T-helper 2 cell treated with Interferon-gamma antibody and Interleukin-4, amounts not matched to agents 100 ng/mL and 5 ng/mL, for 36 hours (primary cell): ENCODE data around the gene ZNF296. TPM values are rescaled to one million over a fixed set of nuclear protein-coding genes. Genes with fewer than 3 reads are reported as not detected.

Experiments
- intact Hi-C: fragments of 100-400 bp; cut with micrococcal nuclease; formaldehyde crosslinking; loops from one replicate; pipeline ENCODE4 v1.15.1; 2023
- total RNA-seq: library from RNA; stranded (reverse); gene quantifications from 2 replicates; pipeline ENCODE4 v1.2.3, GENCODE V29; 2022

The ZNF296 gene
- total RNA-seq, 1 donor from 2014 or later, result 4.1 TPM

DNA sequence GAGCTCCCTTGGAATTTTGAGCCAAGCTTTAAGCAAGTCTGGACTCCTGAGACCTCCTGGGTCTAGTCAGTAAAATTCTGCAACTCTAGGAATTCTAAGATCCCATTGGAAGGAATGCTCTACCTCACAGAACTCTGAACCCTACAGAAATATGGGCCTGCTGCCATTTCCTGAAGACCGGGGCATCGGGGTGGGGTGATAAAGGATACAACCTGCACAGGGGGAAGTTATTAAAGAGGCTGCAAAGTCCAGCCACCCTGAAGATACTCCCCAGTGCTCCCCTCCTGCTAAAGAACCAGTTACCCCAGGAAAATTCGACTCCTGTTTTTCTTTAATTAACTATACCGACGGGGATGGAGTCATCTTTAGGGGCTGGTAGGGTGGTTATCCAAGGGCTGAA lies 14.3 kb upstream of the ZNF296 start:
- intact Hi-C loops, result loop anchor here (1.0 to 10.0 kb wide), 4 partner anchors 14 to 196 kb away; partner anchors contain the start of genes MARK4, RELB, TOMM40 and ZNF296

GRCh38 chr19:45090034-45090433 lies 13.8 kb upstream of the ZNF296 start:
- intact Hi-C loops, result loop anchor here (5.0 to 10.0 kb wide), 3 partner anchors 88 to 195 kb away; partner anchors contain the start of genes MARK4, RELB and TOMM40

GRCh38 chr19:45087531-45087930 lies 11.3 kb upstream of the ZNF296 start:
- intact Hi-C loops, result no loop called here

- intact Hi-C loops, result no loop called here
Measured at GRCh38 chr19:45086480-45086879, 10.2 kb upstream of the ZNF296 start.

- intact Hi-C loops, result no loop called here
Measured at GRCh38 chr19:45082170-45082569, 5.9 kb upstream of the ZNF296 start.

DNA sequence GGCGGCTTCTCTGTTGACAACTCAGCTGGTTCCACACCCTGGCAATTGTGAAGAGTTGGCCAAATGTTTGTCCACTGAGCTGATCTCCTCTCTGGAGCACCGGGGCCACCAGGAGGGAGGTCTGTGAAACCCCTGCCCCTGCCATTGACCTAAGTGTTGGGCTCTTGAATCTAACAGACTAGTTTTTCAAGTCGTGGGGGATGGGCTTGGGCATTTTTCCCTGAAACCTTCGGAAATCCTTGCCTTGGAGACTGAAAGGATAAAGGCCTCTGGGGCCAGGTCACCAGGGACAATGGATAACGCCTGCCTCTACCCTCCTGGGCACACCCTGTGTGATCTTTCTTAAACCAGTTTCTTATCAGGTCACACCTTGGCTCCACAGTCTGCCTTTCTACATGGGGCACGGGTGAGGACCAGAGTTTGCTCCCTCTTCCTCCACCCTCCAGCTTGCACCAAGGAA lies 3.7 kb upstream of the ZNF296 start:
- intact Hi-C loops, result loop anchor here (5.0 kb wide), 1 partner anchor 97 kb away; the partner anchor contains the start of genes BLOC1S3 and TRAPPC6A

- intact Hi-C loops, result loop anchor here (5.0 kb wide), 1 partner anchor 98 kb away; the partner anchor contains the start of genes BLOC1S3 and TRAPPC6A
Measured at GRCh38 chr19:45079063-45079910, 3.0 kb upstream of the ZNF296 start, which contains the start of gene GEMIN7. TSS of gene GEMIN7 (plus strand) at chr19:45079260. CDS start at chr19:45090115, 10,855 bp downstream.

DNA sequence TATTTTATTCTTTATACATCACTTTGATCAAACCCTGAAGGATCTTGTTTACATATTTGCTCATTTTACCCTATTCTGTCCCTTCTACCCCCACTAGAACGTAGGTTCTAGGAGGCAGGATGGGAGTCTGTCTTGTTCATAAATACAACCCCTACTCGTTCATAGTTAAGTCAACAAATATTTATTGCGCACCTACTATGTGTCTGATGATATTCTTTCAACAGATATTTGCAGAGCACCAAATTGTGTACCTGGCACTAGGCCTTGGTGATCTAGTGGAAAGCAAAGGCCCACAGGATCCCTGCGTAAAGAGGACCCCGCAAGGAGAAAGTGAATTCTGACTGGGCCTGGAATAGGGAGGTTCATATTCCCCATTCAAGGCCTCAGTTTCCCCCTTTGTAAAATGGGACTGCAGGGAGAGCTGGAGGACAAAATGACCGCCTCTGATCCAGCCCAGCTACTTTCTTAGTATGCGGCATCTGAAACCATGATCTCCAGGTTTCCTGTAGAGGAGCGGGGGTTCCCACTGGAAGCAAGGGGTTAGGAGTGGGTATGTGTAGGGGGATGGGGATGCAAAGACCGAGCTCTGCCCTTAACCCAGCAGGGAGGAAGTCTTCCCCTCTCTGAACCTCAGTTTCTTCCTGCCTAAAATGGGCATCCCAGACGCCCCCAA lies 2.2 kb upstream of the ZNF296 start:
- intact Hi-C loops, result loop anchor here (5.0 kb wide), 1 partner anchor 99 kb away; the partner anchor contains the start of genes BLOC1S3 and TRAPPC6A

DNA sequence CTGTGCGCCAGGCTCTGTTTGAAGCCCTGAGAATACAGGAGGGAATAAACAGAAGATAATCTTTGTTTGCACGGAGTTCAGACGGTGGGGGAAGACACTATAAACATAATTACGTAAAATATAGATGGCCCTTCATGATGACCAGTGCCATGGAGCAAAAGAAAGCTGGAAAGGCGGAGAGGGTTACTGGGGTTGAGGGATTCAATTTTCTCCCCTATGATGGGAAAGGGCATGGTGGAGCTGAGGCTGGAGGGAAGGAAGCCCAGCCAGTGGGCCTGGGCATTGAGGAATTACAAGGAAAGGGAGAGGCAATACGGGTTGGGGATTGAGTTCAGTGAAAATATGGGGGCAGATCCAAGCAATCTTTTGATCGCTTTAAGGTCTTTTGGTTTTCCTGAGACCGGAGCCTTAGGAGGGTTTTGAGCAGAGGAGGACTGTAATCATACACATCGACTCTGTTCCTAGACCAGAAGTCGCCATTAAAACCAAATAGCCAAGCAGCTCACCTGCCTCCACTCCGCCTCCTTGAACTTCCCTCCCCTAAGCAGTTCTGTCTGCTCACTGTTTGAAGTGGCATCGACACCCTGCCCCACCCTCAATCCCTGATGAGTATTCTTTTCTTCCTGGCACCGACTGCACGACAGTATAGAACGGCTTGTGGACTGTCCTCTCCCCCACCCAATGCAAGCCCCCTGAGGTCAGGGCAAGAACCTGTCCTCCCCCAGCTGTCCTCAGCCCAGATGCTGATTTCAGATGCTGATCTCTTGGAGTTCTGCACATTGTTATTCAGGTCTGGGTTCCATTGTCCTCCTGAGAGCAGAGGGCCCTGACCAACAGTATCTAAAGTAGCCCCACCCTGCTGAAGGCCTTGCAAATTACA lies 813 bp upstream of the ZNF296 start:
- intact Hi-C loops, result loop anchor here (1.0 to 5.0 kb wide), 3 partner anchors 14 to 100 kb away; partner anchors contain the start of genes BLOC1S3, CLASRP and TRAPPC6A

- intact Hi-C loops, result loop anchor here (1.0 to 5.0 kb wide), 3 partner anchors 16 to 102 kb away; partner anchors contain the start of genes BLOC1S3, CLASRP and TRAPPC6A
Measured at GRCh38 chr19:45075301-45076028, 813 bp downstream of the ZNF296 start.

DNA sequence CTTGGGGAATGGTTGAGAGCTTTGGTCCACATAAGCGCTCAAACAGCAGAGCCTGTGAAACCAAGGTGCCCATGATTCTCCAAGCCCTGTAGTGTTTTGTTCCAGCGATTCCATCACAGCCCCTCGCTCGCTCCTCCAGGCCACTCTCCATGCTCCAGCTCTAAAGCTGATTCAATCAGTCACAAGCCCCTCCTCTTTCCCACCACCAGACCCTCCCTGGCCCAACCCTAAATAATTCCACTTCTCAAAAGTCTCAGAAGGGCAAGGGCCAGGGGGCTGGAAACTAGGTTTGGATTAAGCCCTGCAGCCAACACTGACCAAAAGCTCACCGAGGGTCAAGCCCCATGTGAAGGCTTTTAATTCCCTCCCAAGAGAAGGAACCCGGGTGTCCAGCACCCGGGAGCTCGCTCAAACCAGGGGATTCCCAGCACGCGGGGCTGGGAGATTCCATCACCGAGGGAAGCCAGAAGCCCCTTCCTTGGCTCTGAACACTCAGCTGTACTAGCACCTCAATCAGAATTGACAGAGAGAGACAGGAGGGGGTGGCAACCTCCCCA lies 1.5 kb downstream of the ZNF296 start:
- intact Hi-C loops, result loop anchor here (5.0 kb wide), 1 partner anchor 102 kb away; the partner anchor contains the start of genes BLOC1S3 and TRAPPC6A

DNA sequence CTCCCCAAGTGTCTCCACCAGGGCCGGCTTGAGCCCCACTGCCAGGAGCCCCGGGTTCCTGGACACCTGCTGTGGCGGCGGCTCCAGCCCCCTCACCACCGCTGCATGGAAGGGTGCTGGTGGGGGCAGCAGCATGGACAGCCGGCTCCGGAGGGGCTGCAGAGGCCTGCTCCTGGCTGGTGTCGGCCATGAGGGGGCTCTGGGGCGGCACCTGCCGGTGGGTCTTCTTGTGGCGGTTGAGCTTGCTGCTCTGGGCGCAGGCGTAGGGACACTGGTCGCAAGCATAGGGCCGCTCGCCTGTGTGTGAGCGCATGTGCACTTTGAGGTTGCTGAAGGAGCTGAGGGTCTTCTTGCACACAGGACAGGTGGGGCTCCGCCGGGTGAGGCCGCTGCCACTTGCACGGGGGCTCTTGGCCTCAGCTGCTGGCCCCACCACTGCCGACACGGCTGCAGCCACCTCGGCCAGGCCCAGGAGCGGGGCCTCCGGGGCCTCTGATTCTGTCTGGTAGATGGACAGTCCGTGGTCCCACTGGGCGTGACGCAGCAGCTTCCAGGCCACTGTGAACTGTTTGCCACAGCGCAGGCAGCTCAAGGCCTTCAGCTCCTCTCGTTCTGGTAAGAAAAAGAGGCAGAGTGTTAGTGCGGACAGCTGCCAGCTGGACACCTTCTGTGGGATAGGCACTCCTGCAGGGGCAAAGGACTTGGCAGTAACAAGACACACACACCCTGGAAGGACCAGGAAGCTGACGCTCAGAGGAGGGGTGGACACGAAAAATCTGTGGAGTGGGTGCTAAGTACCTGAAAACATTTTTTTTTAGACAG lies 4.1 kb downstream of the ZNF296 start:
- intact Hi-C loops, result no loop called here

GRCh38 chr19:45071545-45071938 lies 4.7 kb downstream of the ZNF296 start:
- intact Hi-C loops, result no loop called here

DNA sequence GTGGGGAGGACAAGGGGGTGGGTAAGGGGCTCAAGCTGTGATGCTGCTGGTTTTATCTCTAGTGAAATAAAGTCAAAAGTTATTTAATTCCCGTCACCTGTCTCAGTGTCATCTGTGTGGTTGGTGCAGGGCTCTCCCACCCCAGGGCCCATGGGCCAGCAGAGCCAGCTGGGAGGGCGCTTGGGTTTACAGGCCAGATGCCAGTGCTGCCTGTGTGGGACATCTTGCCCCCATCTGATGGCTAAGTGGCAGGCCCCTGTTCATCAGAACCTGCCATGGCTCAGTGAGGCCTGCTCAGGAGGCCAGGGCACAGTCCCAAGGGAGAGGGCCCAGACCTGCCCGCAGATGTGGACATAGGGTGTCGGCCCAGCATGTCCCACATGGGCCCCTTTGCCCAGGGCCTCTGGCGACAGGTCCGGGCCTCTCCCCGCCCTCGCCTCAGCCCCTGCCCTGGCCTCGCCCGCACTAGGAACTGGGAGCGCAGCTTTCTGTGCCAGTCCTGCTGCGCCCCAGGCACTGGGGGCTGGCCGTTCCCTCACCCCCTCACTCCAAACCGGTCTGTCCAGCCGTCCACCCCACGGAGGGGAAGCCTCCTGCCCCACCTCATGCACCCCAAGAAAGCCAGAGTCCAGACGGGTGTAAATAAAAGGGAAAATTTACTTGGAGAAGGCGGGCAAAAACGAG lies 5.3 kb downstream of the ZNF296 start:
- intact Hi-C loops, result no loop called here

DNA sequence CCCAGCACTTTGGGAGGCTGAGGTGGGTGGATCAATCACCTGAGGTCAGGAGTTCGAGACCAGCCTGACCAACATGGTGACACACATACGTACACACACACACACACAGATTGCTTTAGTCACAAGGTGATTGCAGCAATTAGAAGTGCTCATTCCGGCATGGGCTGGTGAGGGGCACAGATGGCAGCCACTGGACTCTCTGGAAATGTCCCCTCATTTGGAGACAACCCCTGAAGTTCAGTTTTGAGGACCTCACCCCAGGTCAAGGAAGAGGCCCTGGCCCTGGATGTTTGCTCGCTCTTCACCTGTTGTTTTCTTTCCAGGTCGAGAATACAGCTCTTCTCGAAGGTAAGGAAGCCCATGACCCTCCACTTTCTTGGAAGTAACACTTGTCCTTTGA lies 6.1 kb downstream of the ZNF296 start:
- intact Hi-C loops, result no loop called here

GRCh38 chr19:45069056-45069455 lies 7.2 kb downstream of the ZNF296 start:
- intact Hi-C loops, result no loop called here

DNA sequence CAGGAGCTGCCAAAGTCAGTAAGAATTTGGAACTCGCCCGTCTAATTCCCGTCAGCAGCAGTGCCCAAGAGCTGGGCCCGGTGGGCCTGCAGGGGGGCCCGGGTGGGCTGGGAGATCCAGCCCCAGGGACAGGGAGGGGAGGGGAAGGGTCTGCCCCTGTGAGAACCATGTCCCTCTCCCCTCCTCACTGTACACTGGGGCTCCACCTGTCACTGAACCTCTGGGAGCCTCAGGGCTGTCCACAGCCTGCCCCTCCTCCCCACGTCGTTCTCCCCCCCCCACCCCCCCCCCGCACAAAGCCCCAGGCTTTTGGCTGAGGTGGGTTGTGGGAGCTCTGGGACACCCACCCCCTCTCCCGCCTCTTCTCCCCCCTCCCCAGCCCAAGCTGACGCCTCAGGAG lies 8.2 kb downstream of the ZNF296 start:
- intact Hi-C loops, result no loop called here
